Activated naive CD8-positive, alpha-beta T cell treated with anti-CD3 and anti-CD28 coated beads, Interleukin-2, amount 50 U/mL, for 24 hours (primary cell): ENCODE measurements around the gene ZNF490.
"Not testable (repeated sequence)": the region's sequence is repeated elsewhere in the genome, so short reads cannot be mapped to it uniquely, and the experiment has no call there.

Source experiments
- ATAC-seq: fragments of 150-1000 bp; cut with Tn5 transposase; one replicate; pipeline ENCODE4 v1.10.0; 2021
- DNase-seq: peaks from one replicate; pipeline ENCODE4 v3.0.0; 2021
- H3K27ac Mint-ChIP-seq: one replicate; pipeline ENCODE4 v1.8.0; 2021; ENCODE audit warnings: mild to moderate bottlenecking, mixed read lengths
- H3K27me3 Mint-ChIP-seq: one replicate; pipeline ENCODE4 v1.8.0; 2021; ENCODE audit warnings: mixed read lengths
- H3K36me3 Mint-ChIP-seq: one replicate; pipeline ENCODE4 v1.8.0; 2021; ENCODE audit warnings: low read depth, mixed read lengths
- H3K4me1 Mint-ChIP-seq: one replicate; pipeline ENCODE4 v1.8.0; 2021; ENCODE audit warnings: mixed read lengths
- H3K4me3 Mint-ChIP-seq: one replicate; pipeline ENCODE4 v1.8.0; 2021; ENCODE audit warnings: mild to moderate bottlenecking, moderate library complexity, mixed read lengths
- H3K9me3 Mint-ChIP-seq: one replicate; pipeline ENCODE4 v1.8.0; 2021; ENCODE audit warnings: mixed read lengths

Gene ZNF490

DNA sequence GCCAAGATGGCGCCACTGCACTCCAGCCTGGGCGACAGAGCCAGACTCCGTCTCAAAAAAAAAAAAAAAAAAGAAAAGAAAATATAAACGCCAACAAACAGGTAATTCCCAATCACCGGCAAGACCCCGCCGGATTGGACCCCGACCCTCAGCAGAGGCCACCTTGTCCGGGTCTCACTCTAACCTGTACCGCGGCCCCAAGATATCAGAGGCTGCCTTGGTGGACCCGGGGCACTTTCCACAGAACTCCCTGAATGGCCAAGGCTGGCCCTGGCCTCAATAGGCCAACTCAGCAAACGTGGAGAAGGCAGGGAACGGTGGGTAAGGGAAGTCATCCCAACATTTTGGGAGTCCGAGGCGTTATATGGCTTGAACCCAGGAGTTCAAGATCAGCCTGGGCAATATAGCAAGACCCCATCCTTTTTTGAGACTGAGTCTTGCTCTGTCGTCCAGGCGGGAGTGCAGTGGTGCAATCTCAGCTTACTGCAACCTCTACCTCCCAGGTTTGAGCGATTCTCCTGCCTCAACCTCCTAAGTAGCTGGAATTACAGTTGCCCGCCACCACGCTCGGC is 28.1 kb upstream of the ZNF490 start:
- H3K27me3 Mint-ChIP-seq: no peaks in the 10 kb centered on the region
- no peaks in the 10 kb centered on the region for H3K9me3 Mint-ChIP-seq
- DNase-seq (no peak), ATAC-seq (no peak)
- H3K4me1 Mint-ChIP-seq: peaks cover 27% of the 10 kb centered on the region
- H3K36me3 Mint-ChIP-seq: peaks cover 8% of the 10 kb centered on the region
- no peak overlapping the region for H3K27ac Mint-ChIP-seq
- no peak overlapping the region for H3K4me3 Mint-ChIP-seq

DNA sequence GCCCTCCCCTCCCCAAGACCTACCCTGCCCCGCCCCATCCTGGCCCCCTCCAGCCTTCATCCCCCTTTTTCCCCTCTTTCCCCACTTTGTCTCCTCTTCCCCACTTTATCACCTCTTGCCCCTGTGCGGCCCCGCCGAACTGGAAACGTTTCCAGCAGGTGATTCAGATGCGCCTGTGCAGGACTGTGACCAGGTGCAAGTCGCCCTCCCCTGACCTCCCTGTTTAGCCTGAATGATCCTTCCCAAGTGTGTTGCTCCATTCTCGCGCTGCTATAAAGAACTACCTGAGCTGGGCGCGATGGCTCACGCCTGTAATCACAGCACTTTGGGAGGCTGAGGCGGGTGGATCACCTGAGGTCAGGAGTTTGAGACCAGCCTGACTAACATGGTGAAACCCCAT is 26.0 kb upstream of the ZNF490 start:
- DNase-seq (no peak), ATAC-seq (no peak)
- Mint-ChIP-seq H3K4me3 (no peak overlapping the region), H3K36me3 (peaks cover 14% of the 10 kb centered on the region), H3K9me3 (no peaks in the 10 kb centered on the region), H3K27me3 (no peaks in the 10 kb centered on the region), H3K4me1 (peaks cover 27% of the 10 kb centered on the region), H3K27ac (no peak overlapping the region)

DNA sequence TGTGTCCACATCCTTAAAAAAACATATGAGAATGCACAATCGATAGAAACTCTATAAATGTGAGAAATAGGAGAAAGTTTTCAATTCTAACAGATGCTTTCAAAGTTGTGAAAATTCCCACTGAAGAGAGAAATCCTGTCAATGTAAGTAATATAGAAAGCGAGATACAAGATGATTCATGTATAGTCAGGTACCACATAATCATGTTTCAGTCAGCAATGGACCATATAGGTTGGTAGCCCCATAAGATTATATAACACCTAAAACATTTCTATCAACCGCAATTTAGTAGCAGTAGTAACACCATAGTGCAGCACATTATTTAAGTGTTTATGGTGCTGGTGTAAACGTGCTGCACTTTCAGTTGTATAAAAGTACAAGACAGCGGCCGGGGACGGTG is 18.6 kb upstream of the ZNF490 start:
- no peak for DNase-seq
- H3K4me3 Mint-ChIP-seq: no peak overlapping the region
- peaks cover 62% of the 10 kb centered on the region for H3K36me3 Mint-ChIP-seq
- H3K4me1 Mint-ChIP-seq: peaks cover 7% of the 10 kb centered on the region
- H3K27me3 Mint-ChIP-seq: no peaks in the 10 kb centered on the region
- no peak overlapping the region for H3K27ac Mint-ChIP-seq
- H3K9me3 Mint-ChIP-seq: peaks cover 22% of the 10 kb centered on the region
- no peak for ATAC-seq

DNA sequence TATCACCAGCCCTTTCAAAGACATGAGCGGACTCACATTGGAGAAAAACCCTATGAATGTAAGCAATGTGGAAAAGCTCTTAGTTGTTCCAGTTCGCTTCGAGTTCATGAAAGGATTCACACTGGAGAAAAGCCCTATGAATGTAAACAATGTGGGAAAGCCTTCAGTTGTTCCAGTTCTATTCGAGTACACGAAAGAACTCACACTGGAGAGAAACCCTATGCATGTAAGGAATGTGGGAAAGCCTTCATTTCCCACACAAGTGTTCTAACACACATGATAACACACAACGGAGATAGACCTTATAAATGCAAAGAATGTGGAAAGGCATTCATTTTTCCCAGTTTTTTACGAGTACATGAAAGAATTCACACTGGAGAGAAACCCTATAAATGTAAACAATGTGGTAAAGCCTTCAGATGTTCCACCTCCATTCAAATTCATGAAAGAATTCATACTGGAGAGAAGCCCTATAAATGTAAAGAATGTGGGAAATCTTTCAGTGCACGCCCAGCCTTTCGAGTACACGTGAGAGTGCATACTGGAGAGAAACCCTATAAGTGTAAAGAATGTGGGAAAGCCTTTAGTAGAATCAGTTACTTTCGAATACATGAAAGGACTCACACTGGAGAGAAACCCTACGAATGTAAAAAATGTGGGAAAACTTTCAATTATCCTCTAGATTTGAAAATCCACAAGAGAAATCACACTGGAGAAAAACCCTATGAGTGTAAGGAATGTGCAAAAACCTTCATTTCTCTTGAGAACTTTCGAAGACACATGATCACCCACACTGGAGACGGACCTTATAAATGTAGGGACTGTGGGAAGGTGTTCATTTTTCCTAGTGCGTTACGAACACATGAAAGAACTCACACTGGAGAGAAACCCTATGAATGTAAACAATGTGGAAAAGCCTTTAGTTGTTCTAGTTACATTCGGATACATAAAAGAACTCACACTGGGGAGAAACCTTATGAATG is 17.7 kb upstream of the ZNF490 start:
- Mint-ChIP-seq H3K27me3 (no peaks in the 10 kb centered on the region), H3K9me3 (peaks cover 22% of the 10 kb centered on the region), H3K36me3 (peaks cover 63% of the 10 kb centered on the region), H3K4me3 (no peak overlapping the region), H3K27ac (no peak overlapping the region), H3K4me1 (peaks cover 7% of the 10 kb centered on the region)
- ATAC-seq: no peak
- no peak for DNase-seq

DNA sequence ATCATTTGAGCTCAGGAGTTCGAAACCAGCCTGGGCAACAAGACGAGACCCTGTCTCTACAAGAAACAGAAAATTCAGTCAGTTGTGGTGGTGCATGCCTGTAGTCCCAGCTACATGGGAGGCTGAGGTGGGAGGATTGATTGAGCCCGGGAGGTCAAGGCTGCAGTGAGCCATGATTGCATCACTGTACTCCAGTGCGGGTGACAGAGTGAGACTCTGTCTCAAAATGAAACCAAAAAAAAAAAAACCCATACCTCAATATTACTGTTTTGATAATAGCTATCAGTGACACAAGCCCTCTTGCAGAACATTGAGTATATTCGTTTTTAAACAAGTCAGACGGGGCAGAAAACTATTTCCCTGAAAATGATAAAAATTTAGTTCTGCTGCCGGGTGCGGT is 16.3 kb upstream of the ZNF490 start:
- peaks cover 22% of the 10 kb centered on the region for H3K9me3 Mint-ChIP-seq
- H3K27me3 Mint-ChIP-seq: no peaks in the 10 kb centered on the region
- H3K4me3 Mint-ChIP-seq: no peak overlapping the region
- H3K4me1 Mint-ChIP-seq: peaks cover 9% of the 10 kb centered on the region
- no peak for ATAC-seq
- H3K27ac Mint-ChIP-seq: no peak overlapping the region
- DNase-seq: no peak
- H3K36me3 Mint-ChIP-seq: peaks cover 59% of the 10 kb centered on the region

DNA sequence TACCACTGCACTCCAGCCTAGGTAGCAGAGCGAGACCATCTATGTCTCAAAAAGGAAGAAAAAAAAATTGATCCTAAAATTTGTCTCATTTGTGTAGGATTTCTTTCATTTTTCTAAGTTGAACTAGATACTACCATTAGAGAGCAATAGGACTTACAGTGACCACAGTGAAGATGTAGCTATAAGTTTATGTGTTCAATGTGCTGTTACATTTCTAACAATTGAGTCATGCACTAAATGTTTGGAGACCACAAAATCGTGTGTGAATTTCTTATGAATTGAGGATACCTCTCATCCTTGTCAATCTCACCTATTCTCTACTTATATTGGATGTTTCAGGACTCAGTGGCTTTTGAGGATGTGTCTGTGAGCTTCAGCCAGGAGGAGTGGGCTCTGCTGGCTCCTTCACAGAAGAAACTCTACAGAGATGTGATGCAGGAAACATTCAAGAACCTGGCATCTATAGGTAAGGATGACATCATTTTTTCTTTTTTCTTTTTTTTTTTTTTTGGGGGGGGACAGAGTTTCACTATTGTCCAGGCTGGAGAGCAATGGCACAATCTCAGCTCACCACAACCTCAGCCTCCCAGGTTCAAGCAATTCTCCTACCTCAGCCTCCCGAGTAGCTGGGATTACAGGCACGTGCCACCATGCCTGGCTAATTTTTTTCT is 12.9 kb upstream of the ZNF490 start:
- peaks cover 12% of the 10 kb centered on the region for H3K9me3 Mint-ChIP-seq
- ATAC-seq: no peak
- DNase-seq: no peak
- H3K27ac Mint-ChIP-seq: no peak overlapping the region
- no peak overlapping the region for H3K4me3 Mint-ChIP-seq
- no peaks in the 10 kb centered on the region for H3K27me3 Mint-ChIP-seq
- H3K4me1 Mint-ChIP-seq: peaks cover 15% of the 10 kb centered on the region
- H3K36me3 Mint-ChIP-seq: peaks cover 41% of the 10 kb centered on the region

DNA sequence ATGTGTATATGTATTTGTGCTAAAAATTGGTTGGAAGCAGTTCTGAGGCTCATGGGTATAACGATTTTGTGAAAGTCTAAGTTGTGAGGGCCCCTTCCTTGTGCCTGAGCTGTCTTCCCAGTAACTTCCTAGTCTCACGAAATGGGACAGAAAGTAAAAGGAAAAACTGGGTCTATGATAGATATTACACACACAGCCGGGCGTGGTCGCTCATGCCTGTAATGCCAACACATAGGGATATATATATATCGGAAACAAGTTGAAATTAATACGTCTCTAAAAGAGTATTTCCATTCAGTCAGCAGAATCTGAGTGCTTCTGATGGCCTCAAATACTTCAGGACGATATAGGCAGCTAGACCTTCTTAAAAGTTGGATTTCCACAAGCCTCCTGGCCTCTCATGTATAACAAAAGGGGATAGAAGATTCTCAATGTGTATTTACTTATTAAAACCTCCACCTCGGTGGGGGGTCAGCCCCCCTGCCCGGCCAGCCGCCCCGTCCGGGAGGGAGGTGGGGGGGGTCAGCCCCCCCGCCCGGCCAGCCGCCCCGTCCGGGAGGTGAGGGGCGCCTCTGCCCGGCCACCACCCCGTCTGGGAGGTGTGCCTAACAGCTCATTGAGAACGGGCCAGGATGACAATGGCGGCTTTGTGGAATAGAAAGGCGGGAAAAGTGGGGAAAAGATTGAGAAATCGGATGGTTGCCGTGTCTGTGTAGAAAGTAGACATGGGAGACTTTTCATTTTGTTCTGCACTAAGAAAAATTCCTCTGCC is 10.8 kb upstream of the ZNF490 start:
- not testable (repeated sequence) for H3K27ac Mint-ChIP-seq, DNase-seq, H3K27me3 Mint-ChIP-seq, H3K9me3 Mint-ChIP-seq, H3K4me3 Mint-ChIP-seq, ATAC-seq
- H3K4me1 Mint-ChIP-seq: peaks cover 28% of the 10 kb centered on the region
- H3K36me3 Mint-ChIP-seq: peaks cover 27% of the 10 kb centered on the region

DNA sequence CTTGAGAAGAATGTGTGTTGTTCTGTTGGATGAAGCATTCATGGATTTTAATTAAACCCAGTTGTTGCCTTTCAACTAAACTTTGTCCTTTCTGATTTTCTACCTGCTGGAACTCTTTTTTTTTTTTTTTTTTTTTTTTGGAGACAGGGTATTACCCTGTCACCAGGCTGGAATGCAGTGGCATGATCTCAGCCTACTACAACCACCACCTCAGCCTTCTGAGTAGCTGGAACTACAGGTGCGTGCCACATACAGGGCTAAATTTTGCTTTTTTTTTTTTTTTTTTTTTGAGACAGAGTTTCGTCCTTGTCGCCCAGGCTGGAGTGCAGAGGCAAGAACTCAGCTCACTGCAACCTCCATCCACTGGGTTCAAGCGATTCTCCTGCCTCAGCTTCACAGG is 7.0 kb upstream of the ZNF490 start:
- no peaks in the 10 kb centered on the region for H3K9me3 Mint-ChIP-seq
- no peaks in the 10 kb centered on the region for H3K27me3 Mint-ChIP-seq
- peaks cover 58% of the 10 kb centered on the region for H3K4me1 Mint-ChIP-seq
- no peak overlapping the region for H3K27ac Mint-ChIP-seq
- ATAC-seq (no peak), DNase-seq (no peak)
- H3K36me3 Mint-ChIP-seq: peaks cover 35% of the 10 kb centered on the region
- no peak overlapping the region for H3K4me3 Mint-ChIP-seq

DNA sequence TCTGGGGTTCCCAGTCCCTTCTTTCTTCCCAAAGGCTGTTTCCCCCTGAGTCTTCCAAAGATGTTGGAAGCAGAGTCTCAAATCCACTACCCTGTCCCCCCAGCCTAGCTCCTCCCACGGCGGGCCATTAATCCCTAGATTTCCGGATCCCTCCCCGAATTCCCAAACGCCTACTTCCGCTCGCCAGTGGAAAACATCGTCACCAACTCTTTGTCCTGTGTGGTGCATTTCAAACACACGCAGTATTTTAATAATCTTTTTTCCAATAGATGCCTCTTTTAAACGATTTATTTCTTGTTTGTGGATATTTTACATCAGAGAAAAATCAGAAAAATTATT is 717 bp upstream of the ZNF490 start:
- peaks cover 24% of the 10 kb centered on the region for H3K36me3 Mint-ChIP-seq
- no peaks in the 10 kb centered on the region for H3K27me3 Mint-ChIP-seq
- DNase-seq: no peak
- peak overlapping the region; percentile 97 for H3K27ac Mint-ChIP-seq
- H3K4me3 Mint-ChIP-seq: peak overlapping the region; percentile 99
- H3K4me1 Mint-ChIP-seq: peaks cover 64% of the 10 kb centered on the region
- ATAC-seq: no peak
- H3K9me3 Mint-ChIP-seq: no peaks in the 10 kb centered on the region

DNA sequence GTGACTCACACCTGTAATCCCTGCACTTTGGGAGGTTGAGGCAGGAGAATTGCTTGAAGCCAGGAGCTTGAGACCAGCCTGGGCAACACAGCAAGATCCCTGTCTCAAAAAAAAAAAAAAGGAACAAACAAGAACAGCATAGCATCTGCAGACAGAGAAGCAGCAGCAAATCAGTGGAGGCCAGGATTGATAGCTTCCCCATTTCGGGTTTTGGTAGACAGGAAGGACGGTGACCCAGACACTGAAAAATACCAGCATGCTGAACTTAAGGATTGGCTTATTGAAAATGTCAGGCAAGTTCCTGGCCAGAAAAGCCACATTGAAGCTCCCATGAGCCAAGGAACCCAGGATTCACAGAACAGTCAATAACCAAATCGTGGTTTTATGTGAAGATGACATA is 3.0 kb downstream of the ZNF490 start:
- Mint-ChIP-seq H3K27ac (no peak overlapping the region), H3K27me3 (no peaks in the 10 kb centered on the region), H3K4me3 (no peak overlapping the region), H3K9me3 (no peaks in the 10 kb centered on the region), H3K4me1 (peaks cover 51% of the 10 kb centered on the region), H3K36me3 (peaks cover 6% of the 10 kb centered on the region)
- DNase-seq: no peak
- ATAC-seq: no peak

DNA sequence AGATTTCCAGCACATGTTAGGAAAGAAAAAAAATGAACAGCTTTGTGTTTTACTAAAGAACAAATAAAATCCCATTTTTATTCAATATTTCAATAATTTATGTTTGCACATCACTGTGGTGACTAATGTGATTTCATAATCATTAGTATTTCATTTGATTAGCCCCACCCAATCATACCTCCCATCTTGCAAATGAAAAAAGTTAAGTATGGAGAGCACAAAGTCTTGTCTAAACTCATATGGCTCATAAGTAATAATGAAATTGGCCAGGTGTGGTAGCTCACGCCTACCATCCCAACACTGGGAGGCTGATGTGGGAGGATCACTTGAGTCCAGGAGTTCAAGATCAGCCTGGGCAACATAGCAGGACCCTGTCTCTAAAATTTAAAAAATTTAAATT is 3.8 kb downstream of the ZNF490 start:
- no peak for ATAC-seq
- Mint-ChIP-seq H3K27ac (no peak overlapping the region), H3K27me3 (no peaks in the 10 kb centered on the region), H3K4me3 (no peak overlapping the region), H3K9me3 (no peaks in the 10 kb centered on the region), H3K36me3 (peaks cover 4% of the 10 kb centered on the region), H3K4me1 (peaks cover 46% of the 10 kb centered on the region)
- DNase-seq: no peak

DNA sequence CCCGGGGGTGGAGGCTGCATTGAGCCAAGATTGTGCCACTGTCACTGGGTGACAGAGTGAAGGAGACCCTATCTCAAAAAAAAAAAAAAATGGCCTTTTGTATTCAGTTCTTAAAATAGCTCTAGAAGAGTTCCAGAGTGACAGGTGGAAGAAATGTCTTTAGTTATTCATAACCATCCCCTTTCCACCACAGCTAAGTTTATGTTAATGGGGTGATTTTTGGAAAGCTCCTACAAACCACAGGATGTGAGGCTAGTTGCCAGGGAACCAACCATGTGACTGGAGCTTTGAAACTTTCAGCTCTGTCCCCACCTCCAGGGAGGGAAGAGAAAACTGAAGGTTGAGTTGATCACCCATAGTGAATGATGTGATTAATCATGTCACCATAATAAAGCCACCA is 6.9 kb downstream of the ZNF490 start:
- peak overlapping the region; percentile 67 for H3K27ac Mint-ChIP-seq
- peaks cover 27% of the 10 kb centered on the region for H3K4me1 Mint-ChIP-seq
- H3K9me3 Mint-ChIP-seq: no peaks in the 10 kb centered on the region
- DNase-seq: peak; percentile 63
- H3K27me3 Mint-ChIP-seq: no peaks in the 10 kb centered on the region
- H3K36me3 Mint-ChIP-seq: peaks cover 9% of the 10 kb centered on the region
- H3K4me3 Mint-ChIP-seq: no peak overlapping the region
- peak; percentile 99 for ATAC-seq

DNA sequence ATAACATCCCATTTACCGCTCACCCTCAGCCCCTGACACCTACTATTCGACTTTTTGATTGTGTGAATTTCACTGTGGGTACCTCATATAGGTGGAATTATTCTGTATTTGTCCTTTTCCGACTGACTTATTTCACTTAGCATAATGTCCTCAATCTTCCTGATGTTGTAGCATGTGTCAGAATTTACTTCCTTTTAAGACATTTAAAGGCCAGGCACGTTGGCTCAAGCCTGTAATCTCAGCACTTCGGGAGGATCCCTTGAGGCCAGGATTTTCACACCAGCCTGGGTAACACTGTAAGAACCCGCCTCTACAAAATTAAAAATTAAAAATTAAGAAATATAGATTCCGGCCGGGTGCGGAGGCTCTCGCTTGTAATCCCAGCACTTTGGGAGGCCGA is 13.0 kb downstream of the ZNF490 start:
- DNase-seq (no peak), ATAC-seq (no peak)
- no peaks in the 10 kb centered on the region for H3K4me1 Mint-ChIP-seq
- H3K36me3 Mint-ChIP-seq: peaks cover 10% of the 10 kb centered on the region
- no peak overlapping the region for H3K4me3 Mint-ChIP-seq
- H3K9me3 Mint-ChIP-seq: no peaks in the 10 kb centered on the region
- no peak overlapping the region for H3K27ac Mint-ChIP-seq
- H3K27me3 Mint-ChIP-seq: no peaks in the 10 kb centered on the region

DNA sequence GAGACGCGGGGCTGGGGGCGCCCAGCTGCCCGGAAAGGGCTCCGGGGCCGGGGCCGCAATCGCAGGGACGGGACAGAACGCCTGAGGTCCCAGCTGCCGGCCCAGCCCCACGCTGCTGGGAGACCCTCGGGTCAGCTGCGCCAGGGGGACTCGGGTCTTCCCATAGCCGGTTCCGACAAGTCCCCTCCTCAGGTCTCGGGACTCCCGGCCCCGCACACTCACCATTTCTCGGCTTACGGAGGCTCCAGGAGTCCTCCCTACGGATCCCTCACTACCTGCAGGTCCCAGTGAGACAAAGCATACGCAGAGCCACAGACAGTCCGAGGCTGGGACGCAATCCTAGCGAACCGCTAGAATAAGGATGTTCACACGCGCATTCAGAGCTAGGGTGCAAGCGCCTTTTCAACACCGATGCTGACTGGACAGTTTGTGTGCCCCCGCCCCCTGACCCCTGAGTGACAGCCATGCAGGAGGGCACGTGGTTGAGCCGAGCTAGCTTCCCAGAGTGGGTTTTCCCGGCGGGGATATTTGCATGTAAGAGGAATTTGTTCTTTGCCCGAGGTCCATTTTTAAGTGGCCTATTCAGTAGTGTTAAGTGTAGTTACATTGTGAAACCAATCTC is 13.6 kb downstream of the ZNF490 start:
- Mint-ChIP-seq H3K9me3 (no peaks in the 10 kb centered on the region), H3K27ac (no peak overlapping the region), H3K4me1 (no peaks in the 10 kb centered on the region), H3K4me3 (no peak overlapping the region), H3K36me3 (peaks cover 10% of the 10 kb centered on the region), H3K27me3 (no peaks in the 10 kb centered on the region)
- ATAC-seq: no peak
- DNase-seq: no peak
